Left lung (tissue), 10 donors: ENCODE data around the gene DNAJC5G. TPM values are rescaled to one million over a fixed set of nuclear protein-coding genes. Genes with fewer than 3 reads are reported as not detected.
A peak's percentile ranks its signal among the peaks of the same experiment; 100 is the strongest.
"Not testable (repeated sequence)": the region's sequence is repeated elsewhere in the genome, so short reads cannot be mapped to it uniquely, and the experiment has no call there.

Experiments
- ATAC-seq: fragments of 200-7000 bp; cut with Tn5 transposase; one replicate; pipeline ENCODE4 v1.9.1; 2020; ENCODE audit warnings: moderate library complexity
- DNase-seq, 4 donors: peaks; one replicate each; pipeline ENCODE4 v3.0.0-alpha.2; 2013 to 2020
- H3K27ac ChIP-seq, 2 donors: fragments of 200-600 bp; sonication (generic) in 1 of 2; one replicate each; pipeline versions ENCODE4 v1.5.0 to v1.8.0; 2020 to 2021
- H3K27me3 ChIP-seq, 2 donors: fragments of 200-600 bp; sonication (generic) in 1 of 2; one replicate each; pipeline versions ENCODE4 v1.5.0 to v1.8.0; 2020 to 2021
- H3K36me3 ChIP-seq, 2 donors: fragments of 200-600 bp; sonication (generic) in 1 of 2; one replicate each; pipeline versions ENCODE4 v1.5.0 to v1.8.0; 2020 to 2021
- H3K4me1 ChIP-seq, 2 donors: fragments of 200-600 bp; one replicate each; pipeline ENCODE4 v1.8.0; 2021
- H3K4me3 ChIP-seq, 2 donors: fragments of 200-600 bp; sonication (generic) in 1 of 2; one replicate each; pipeline versions ENCODE4 v1.5.0 to v1.8.0; 2020 to 2021; ENCODE audit warnings: mild to moderate bottlenecking in 1 of 2
- H3K9me3 ChIP-seq, 2 donors: fragments of 200-600 bp; sonication (generic) in 1 of 2; one replicate each; pipeline versions ENCODE4 v1.5.0 to v1.8.0; 2020 to 2021
- CTCF ChIP-seq, 2 donors: fragments of 200-600 bp; sonication (generic) in 1 of 2; IDR thresholded peaks; one replicate each; pipeline versions ENCODE4 v1.5.0 to v1.8.0; 2021; ENCODE audit warnings: antibody characterized with exemption in 2 of 2
- intact Hi-C, 2 donors: fragments of 100-400 bp; cut with DNase I; formaldehyde crosslinking; loops; one replicate each; pipeline versions ENCODE4 v1.11.2 to v1.14.2; 2022
- polyA plus RNA-seq, 6 donors: library from polyadenylated mRNA; unstranded; fragments of 120-200 nt; gene quantifications; one replicate each; pipeline ENCODE4 v1.2.1, GENCODE V29; 2013; ENCODE audit not compliant: insufficient read length in 6 of 6
- total RNA-seq, 2 donors: library from RNA; stranded (reverse); fragmentation: NEBNext Ultra II Directional; extraction: Animal tissue kit (Norgen Biotek cat#: 25700); gene quantifications; one replicate each; pipeline ENCODE4 v1.2.1, GENCODE V29; 2021
- donor health status: DM: no; HTN: yes; CAD: no.
- donor health status: DM: no; HTN: no; CAD: no.

The DNAJC5G gene
- total and polyA plus RNA-seq, 8 donors = 0.19 to 0.41 (median 0.30) TPM; not detected in 2

GRCh38 chr2:27296481-27296880 lies 21.2 kb downstream of the DNAJC5G start:
- intact Hi-C loops = no loop called here
- Histone ChIP-seq H3K9me3 (no peaks in the 10 kb centered on the region), H3K4me3 (no peak overlapping the region), H3K4me1 (no peaks in the 10 kb centered on the region), H3K27ac (no peak overlapping the region), H3K36me3 (no peaks in the 10 kb centered on the region), H3K27me3 (peaks cover 0 to 7% of the 10 kb centered on the region in 2 donors)
- no peak for DNase-seq
- no peak for ATAC-seq
- TF ChIP-seq CTCF (IDR thresholded peaks at IDR 0.05) = no peak

DNA sequence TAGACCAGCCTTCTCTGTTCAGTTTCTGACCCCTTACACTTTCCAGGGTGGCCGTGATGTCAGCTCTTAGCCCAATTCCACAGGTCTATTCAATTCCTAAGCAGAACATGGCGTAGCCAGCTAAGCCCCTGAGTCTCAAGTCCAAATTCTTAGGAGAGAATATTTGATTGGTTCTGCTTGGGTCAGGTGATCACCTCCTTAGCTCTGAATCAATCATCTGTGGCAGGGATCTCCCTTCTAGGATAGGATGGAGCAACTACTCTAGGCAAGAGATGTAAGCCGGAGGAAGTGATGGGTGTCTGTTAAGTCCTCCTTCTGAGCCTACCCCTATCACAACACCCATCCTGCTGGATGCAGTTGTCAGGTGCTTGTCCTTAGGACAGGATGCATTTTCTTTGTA lies 22.0 kb downstream of the DNAJC5G start:
- Histone ChIP-seq H3K4me1 (no peaks in the 10 kb centered on the region), H3K36me3 (no peaks in the 10 kb centered on the region), H3K9me3 (no peaks in the 10 kb centered on the region), H3K27ac (no peak overlapping the region), H3K27me3 (peaks cover 0 to 7% of the 10 kb centered on the region in 2 donors), H3K4me3 (no peak overlapping the region)
- intact Hi-C loops = no loop called here
- DNase-seq (no peak), ATAC-seq (no peak)
- TF ChIP-seq CTCF (IDR thresholded peaks at IDR 0.05) = no peak

DNA sequence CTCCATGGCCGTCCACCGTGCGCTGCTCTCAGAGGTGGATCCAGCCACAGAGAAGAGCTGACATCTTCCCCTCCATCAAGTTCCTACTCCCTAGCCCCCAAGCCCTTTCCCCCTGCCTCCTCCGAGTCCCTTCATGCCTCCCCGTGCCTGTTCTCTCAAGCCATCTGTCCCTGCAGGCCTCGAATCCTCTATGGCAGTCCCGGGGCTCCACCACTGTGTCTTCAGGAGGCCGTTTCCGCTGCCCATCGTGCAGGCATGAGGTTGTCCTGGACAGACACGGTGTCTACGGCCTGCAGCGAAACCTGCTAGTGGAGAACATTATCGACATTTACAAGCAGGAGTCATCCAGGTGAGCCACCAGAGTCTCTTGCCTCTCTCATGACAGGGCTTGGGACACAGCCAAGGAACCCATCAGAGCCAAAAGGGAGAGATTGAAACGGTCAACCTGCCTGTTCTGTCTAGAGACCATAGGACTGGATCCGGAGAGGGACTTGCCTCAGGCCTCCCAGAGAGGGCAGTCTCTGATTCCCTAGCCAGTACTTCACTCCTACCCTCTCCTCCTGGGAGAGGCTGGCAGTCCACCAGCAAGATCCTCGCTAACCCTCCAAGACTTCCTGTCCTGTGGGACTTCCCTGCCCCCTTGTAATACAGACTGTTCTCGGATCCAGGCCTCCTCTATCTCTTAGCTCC lies 23.3 kb downstream of the DNAJC5G start:
- H3K4me3 ChIP-seq = no peak overlapping the region
- peak; percentile 56 for ATAC-seq
- H3K36me3 ChIP-seq = no peaks in the 10 kb centered on the region
- TF ChIP-seq CTCF (IDR thresholded peaks at IDR 0.05) = no peak
- no peak for DNase-seq
- no peak overlapping the region for H3K27ac ChIP-seq
- intact Hi-C loops = no loop called here
- H3K4me1 ChIP-seq = peaks cover 0 to 12% of the 10 kb centered on the region in 2 donors
- peaks cover 0 to 6% of the 10 kb centered on the region in 2 donors for H3K27me3 ChIP-seq
- H3K9me3 ChIP-seq = no peaks in the 10 kb centered on the region

- intact Hi-C loops, H3K4me3 ChIP-seq: not testable (repeated sequence)
These were observed 25.4 kb downstream of the DNAJC5G start for GRCh38 chr2:27300606-27301005.

GRCh38 chr2:27303093-27304025 lies 28.1 kb downstream of the DNAJC5G start:
- no peaks in the 10 kb centered on the region for H3K9me3 ChIP-seq
- peak overlapping the region; percentile 31 for H3K4me3 ChIP-seq
- intact Hi-C loops = no loop called here
- peak; percentile 85 to 92 for TF ChIP-seq CTCF (IDR thresholded peaks at IDR 0.05)
- peaks cover 0 to 32% of the 10 kb centered on the region in 2 donors for H3K4me1 ChIP-seq
- ATAC-seq = peak; percentile 89
- no peak overlapping the region for H3K27ac ChIP-seq
- no peak for DNase-seq
- peaks cover 0 to 4% of the 10 kb centered on the region in 2 donors for H3K36me3 ChIP-seq
- peaks cover 27 to 41% of the 10 kb centered on the region in 2 donors for H3K27me3 ChIP-seq

More at GRCh38 chr2:27300606-27301005, 25.4 kb downstream of the DNAJC5G start:
- not testable (repeated sequence) for H3K36me3 ChIP-seq, H3K27ac ChIP-seq, DNase-seq, ATAC-seq, H3K9me3 ChIP-seq
- Histone ChIP-seq H3K4me1 (peaks cover 0 to 13% of the 10 kb centered on the region in 2 donors), H3K27me3 (peaks cover 0 to 14% of the 10 kb centered on the region in 2 donors)
